ENCODE results near the gene LPIN1.

The LPIN1 gene

DNA sequence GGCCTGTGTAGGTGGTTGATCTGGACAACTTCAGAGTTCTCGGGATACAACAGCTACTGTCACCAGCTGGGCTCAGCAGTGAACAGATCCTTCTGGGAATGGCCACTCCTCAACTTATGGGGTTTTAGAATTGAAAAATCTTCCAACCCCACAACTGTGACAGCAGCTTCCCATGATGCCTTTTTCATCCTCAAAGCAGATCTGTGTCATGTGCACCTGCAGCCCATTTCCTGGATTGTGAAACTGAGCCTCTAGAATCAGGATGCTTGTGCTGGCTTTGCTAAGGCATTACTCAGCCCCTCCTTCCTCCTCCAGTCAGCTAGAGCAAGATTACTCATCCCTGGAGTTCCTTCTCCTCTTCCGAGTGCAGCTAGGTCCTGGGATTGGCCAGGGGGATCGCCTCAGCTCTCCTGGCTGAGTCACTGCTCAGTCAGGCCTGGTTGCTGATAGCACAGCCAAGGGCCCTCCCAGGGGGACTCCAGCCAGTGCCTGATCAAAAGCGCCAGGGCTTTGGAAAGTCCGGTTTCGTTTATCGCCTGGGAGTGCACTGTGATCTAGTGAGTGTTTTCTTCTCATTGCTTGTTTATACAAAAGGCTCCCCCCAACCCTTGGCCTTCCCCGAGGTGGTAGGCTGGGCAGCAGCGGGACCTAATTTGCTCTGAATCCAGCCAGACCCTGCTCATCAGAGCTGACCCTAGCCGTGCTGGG is 2.4 kb upstream of the LPIN1 start:
- TF ChIP-seq POLR2A (IDR thresholded peaks at IDR 0.05; ENCODE audit: low read depth, low read length) = no peak
- peak; percentile 95 for FAIRE-seq

DNA sequence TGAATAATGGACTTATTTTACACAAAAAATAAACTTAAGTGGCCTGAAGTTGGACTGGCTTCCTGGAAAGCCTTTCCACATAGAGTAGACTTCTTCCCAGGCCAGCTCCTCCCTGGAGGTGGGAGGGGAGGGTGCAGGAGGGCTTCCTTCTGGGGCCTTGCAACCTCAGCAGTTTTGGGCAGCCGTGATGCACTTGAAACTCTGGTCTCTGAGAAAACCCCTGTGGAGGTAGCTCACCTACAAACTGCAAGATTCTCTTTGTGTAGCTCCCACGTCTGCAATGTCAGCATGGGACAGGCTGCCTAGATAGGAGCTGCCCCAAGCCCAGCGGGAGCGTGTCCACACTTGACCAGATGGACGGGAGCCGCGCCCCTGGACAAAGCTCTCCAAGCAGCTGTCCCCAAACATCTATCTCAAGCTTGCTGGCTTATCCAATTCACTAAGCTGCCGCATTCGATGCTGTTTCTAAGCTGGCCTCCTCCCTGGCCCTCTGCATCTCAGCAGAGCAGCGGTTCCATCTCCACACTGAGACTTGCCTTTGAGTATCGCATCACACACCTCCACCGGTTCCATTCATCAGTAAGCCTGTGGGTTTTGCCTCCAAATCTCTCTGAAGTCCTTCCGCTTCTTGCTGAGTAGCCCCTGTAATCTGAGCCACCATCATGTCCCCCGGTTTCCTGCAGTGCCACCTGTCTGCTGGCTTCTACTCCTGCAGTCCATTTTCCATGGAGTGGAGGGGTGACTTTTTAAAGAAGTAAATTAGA is 1.6 kb upstream of the LPIN1 start:
- no peak for TF ChIP-seq POLR2A (IDR thresholded peaks at IDR 0.05; ENCODE audit: low read depth, low read length)
- no peak for DNase-seq (ENCODE audit: insufficient read length, low spot score)
- FAIRE-seq = no peak

More for the DNA sequence above, 2.4 kb upstream of the LPIN1 start:
- DNase-seq (ENCODE audit: insufficient read length, low spot score) = peak; percentile 100

DNA sequence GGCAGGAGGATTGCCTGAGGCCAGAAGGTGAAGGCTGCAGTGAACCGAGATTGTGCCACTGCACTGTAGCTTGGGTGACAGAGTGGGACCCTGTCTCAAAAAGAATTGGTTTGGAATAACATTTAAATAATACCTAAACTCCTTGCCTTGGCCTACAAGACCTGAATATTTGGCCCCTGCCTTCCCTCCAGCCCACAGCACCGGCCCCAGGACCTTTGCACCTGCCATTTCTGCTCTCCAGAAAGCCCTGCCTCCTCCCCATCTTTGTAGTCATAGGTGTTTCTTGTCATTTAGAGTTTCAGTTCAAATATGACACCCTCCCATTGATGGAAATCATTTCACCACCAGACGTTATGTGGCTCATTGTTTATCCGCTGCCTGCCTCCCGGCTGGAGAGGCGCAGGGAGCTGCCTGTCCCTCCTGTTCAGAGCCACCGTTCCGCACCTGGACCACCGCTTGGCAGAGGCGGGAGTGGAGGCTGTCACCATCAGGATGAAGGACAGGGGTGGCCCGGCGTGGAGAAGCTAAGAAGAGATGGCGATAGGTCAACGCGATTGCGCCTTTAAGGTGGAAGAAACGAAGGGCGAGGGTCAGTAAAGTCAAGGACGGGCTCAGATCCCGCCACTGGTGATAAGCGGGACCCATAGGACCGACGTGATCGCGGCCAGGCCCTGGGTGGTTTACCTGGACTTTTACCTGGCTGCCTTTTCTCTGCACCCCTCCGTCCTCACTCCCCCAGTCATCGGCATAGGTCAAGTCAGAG is 638 bp upstream of the LPIN1 start:
- no peak for TF ChIP-seq POLR2A (IDR thresholded peaks at IDR 0.05; ENCODE audit: low read depth, low read length)
- FAIRE-seq = no peak

DNA sequence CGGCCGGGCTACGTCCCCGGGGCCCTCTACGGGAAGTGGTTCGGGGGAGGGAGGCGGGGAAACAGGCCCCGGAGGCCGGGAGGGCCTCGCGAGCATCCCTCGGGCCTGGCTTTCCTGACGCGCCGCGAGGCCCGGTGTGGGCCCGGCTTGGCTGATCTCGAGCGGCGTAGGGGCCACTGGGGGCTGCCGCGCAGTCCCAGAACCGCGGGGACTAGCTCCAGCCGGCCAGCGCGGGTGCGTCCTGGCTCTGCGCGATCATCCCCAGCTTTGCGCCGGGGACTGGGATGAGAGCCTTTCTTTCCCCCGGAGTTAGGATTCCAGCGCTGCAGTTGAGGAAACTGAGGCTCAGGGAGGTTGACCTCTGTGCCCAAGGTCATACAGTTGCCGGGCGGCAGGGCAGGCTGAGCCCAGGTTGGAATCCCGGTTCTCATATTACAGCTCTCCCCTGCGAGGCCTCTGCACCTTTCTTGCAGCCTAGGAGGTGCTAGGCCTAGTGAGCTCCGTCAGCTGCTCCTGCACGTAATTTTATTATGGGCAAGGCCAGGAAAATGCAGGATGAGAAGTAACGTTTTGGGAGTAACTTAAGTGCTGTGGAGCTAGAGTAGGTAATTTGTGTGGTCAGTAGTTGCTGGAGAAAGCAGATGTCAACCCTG is 501 bp downstream of the LPIN1 start:
- FAIRE-seq = no peak
- no peak for TF ChIP-seq POLR2A (IDR thresholded peaks at IDR 0.05; ENCODE audit: low read depth, low read length)

More for the DNA sequence above, 638 bp upstream of the LPIN1 start:
- no peak for DNase-seq (ENCODE audit: insufficient read length, low spot score)

DNA sequence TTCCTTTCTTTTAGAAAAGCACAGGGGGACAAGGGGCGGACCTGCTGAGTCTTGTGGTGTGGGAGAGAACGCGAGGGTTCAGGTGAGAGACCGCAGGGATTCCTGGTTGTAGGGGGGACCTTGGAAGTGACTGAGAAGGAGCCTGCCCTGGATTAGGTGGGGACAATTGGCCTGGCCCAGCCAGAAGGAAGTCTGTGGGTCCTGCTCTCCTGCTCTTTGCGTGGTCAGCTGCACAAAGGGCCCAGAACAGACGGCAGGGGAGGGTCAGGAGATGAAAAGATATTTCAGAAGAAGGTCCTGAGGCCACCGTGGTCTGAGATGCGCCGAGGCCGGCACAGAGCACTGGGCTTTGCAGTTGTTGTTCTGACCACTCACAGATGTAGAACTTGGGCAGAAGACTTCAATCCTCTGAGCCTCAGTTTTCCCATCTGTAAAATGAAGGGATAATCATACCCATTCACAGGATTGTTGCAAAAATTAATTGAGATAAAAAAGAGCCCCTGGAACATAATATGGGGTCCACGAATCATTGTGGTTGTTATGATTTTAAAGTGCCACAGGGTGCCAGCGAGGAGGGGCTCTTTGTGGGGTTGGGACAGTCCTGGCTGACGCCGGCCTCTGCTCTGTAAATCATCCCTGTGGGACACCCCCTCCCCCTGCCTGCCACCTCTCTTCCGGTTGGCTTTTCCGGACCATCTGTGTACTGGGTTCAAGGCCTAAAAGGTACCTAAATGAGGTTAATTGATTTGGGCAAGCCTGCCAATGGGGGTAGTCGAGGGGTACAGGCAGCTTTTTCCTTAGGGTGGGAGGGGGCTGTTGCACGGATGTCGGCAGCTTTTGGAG is 1.8 kb downstream of the LPIN1 start:
- no peak for DNase-seq (ENCODE audit: insufficient read length, low spot score)
- TF ChIP-seq POLR2A (IDR thresholded peaks at IDR 0.05; ENCODE audit: low read depth, low read length) = no peak
- no peak for FAIRE-seq

More for the DNA sequence above, 501 bp downstream of the LPIN1 start:
- no peak for DNase-seq (ENCODE audit: insufficient read length, low spot score)

DNA sequence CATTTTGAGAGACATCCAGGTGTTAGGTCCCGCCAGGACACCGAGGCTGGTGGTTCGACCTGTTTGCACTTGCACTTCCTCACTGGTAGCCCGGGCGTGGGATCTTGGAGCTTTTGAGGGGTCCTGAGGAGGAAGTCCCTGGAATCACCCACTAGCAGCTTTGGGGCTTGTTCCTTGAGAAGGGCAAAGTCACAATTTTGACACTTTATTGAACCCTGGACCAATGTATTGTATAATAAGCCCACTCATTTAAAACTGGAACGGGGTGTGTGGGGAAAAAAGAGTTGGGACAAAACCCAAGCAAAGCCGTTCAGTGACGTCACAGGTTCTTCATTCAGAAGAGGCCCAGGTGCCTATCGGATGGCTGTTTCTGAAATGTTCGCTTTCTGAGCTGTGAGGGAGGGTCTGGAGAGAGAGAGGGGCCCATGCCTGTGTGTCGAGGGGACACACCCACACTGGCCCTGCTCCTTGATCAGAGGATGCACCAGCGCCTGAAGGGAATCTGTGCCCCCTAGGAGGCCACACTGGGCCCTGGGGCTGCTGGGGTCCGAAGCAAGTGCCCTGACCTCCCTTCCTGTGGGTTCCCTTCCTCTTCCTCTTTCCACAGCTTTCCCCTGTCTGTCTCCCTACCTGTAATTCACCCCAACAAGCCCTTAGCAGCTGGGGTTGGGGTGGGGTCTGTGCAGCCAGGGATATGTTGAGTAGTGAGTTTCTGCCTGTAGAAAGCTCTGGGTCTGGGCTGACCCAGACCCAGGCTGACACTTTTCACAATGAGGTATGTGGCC is 2.6 kb downstream of the LPIN1 start:
- no peak for TF ChIP-seq POLR2A (IDR thresholded peaks at IDR 0.05; ENCODE audit: low read depth, low read length)
- FAIRE-seq (no peak), DNase-seq (ENCODE audit: insufficient read length, low spot score) (no peak)

DNA sequence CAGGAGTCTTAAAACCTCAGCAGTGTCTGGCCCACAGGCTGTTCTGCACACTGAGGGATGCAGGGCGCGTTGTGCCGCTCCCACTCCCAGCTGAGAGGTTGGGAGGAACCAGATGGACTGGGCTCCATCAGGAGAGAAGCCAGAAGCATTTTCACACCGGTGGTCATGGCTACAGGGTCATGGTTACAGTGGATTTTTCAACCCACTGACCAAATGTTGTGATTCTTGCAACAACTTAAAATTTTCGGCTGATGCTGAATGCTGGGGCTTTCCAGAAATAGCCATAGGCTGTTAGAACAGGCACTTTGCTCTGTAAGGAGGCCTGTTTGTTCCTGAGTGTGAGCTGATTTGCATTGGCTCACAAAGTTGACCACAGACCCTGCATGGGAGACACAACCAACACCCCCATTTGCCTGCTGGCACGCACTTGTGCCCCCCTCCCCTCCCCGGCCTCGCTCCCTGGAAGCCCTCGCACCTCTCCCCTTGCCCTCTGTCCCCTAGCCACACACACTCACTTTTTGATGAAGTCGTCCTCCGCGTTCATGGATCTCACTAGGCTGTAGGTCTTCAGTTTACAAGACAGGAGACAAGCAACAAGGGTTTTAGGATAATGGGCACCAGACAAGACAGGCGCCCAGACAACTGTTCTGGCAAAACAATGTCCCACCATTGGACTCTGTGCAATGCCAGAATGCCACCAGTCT is 3.4 kb downstream of the LPIN1 start:
- DNase-seq (ENCODE audit: insufficient read length, low spot score) = no peak
- no peak for FAIRE-seq
- no peak for TF ChIP-seq POLR2A (IDR thresholded peaks at IDR 0.05; ENCODE audit: low read depth, low read length)

DNA sequence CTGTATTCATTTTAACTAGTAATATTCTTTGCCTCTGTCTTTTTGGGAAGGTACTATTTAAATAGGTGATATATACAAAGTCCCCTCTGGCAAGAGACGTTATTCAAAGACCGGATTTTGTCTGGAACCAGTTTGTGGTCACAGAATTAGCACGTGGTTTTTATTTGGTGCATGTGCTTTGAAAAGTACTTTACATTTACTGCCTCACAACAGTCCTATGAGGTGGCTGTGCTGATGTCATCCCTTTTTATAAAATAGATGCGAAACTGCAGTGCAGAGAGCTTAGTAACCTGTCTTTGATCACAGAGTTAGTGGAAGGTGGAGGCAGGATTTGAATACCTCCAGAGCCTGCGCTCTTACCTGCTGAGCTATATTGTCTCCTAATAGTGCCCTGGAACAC is 4.0 kb downstream of the LPIN1 start:
- no peak for TF ChIP-seq POLR2A (IDR thresholded peaks at IDR 0.05; ENCODE audit: low read depth, low read length)
- no peak for DNase-seq (ENCODE audit: insufficient read length, low spot score)
- FAIRE-seq = no peak

DNA sequence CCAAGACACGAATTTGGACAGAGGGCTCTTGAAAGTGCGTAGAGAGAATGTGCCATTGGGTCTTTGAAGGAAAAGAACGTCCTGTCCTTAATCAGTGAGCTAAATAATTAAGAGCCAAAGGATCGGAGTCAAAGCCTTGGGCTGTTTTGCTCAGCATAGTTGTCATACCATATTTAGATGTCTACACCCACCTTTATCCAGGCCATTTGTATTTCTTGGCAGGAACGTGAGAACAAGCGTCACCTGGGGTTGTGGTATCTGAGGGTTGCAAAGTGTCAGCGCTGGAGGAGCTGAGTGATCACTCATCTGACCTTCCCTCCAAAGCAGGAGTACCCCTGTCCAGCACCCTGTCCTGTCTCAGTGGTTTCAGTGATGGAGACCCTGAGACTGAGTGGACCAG is 4.5 kb downstream of the LPIN1 start:
- DNase-seq (ENCODE audit: insufficient read length, low spot score) = no peak
- no peak for FAIRE-seq
- no peak for TF ChIP-seq POLR2A (IDR thresholded peaks at IDR 0.05; ENCODE audit: low read depth, low read length)

DNA sequence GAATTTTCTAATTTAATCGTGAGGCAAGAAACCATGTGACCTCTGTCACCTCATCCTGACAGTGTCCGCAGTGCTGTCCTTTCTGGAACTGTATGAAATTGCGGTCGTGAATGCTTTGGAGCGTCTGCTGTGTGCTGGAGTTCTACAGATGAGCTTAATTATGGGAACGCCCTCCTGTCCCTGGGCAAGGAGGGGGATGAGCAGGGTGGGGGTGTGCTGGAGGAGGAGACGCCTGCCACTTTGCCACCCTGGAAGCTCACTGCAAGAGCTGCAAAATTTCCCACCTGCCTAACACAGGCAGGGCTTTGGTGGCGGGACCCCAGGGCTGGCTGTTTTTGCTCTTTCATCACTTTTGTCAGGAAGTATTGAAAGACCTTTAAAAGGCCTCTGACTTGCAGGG is 6.5 kb downstream of the LPIN1 start:
- FAIRE-seq = no peak
- no peak for TF ChIP-seq POLR2A (IDR thresholded peaks at IDR 0.05; ENCODE audit: low read depth, low read length)
- no peak for DNase-seq (ENCODE audit: insufficient read length, low spot score)

DNA sequence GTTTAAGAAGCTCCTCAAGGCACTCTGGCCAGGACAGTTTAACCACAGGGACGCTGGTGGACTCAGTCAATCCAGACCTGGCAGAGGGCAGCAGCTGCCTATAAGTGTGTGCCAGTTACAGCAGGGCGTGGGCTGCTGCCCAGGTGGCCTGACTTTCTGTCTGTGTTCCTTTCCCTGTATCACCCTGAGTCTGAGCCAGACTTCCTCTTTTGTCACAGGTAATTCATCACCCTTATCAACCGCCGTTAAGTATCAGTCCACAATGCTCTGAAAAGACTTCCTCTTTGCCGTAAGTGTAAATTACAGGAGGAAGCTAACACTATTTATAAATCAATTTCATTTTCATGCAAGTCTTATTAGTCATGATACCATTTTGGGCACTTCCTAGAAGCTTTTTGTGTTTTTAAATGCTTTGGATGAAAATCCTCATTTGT is 7.0 kb downstream of the LPIN1 start:
- no peak for DNase-seq (ENCODE audit: insufficient read length, low spot score)
- FAIRE-seq = no peak
- no peak for TF ChIP-seq POLR2A (IDR thresholded peaks at IDR 0.05; ENCODE audit: low read depth, low read length)

All from H54 (cell line).